GM21381 (cell line): ENCODE measurements around the gene GCKR.

Experiments used
- ATAC-seq: cut with Tn5 transposase; IDR thresholded peaks from one replicate; pipeline ENCODE4 v1.9.1; 2021; ENCODE audit warnings: mild to moderate bottlenecking, moderate library complexity; ENCODE audit not compliant: unreplicated experiment

Gene GCKR, protein sequence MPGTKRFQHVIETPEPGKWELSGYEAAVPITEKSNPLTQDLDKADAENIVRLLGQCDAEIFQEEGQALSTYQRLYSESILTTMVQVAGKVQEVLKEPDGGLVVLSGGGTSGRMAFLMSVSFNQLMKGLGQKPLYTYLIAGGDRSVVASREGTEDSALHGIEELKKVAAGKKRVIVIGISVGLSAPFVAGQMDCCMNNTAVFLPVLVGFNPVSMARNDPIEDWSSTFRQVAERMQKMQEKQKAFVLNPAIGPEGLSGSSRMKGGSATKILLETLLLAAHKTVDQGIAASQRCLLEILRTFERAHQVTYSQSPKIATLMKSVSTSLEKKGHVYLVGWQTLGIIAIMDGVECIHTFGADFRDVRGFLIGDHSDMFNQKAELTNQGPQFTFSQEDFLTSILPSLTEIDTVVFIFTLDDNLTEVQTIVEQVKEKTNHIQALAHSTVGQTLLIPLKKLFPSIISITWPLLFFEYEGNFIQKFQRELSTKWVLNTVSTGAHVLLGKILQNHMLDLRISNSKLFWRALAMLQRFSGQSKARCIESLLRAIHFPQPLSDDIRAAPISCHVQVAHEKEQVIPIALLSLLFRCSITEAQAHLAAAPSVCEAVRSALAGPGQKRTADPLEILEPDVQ

DNA sequence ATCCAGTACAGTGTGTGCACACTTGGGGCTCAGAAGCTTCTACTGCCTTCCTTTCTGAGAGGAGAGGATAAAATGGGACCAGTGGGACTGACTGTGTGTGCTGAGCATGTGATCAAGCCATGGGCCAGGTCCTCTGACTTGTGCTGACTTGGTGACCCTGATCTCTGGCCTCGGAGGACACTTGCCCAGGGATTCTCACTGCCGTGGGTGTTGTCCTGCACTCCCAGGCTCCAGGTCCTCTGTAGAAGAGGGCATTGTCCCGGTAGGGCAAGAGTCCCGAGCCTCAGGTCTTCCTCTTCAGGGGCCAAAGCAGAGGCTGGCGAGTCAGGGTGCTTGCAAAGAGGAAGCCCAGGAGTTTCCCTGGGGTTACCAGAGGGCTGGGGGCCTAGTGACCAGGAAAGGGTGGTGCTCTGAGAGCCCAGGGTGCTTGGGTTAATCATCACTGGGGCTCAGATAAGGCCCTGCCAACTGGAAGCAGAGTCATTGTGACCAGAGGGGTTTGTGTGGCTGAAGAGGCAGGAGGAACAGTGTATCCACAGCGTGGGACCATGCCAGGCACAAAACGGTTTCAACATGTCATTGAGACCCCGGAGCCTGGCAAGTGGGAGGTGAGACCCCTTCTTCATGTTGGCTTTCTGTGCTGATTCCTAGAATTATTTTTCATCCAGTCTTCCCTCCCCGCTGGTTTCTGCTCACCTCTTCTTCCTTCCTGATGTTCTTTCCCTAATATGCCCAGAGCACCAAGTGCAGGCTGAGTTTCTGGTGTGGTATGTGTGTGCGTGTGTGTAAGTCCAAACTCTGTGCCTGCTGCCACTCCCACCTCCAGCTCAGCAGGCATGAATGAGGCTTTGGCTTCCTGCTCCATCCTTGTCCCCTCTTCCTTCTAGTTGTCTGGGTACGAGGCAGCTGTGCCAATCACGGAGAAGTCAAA, at the start of gene GCKR:
TSS of gene GCKR (plus strand) at position 483 of the 931 bp plus-strand sequence. CDS start at position 549, 66 bp downstream.
- ATAC-seq: no peak

- ATAC-seq: no peak
Observed at GRCh38 chr2:27448381-27448780, 48.3 kb upstream of the GCKR start.

DNA sequence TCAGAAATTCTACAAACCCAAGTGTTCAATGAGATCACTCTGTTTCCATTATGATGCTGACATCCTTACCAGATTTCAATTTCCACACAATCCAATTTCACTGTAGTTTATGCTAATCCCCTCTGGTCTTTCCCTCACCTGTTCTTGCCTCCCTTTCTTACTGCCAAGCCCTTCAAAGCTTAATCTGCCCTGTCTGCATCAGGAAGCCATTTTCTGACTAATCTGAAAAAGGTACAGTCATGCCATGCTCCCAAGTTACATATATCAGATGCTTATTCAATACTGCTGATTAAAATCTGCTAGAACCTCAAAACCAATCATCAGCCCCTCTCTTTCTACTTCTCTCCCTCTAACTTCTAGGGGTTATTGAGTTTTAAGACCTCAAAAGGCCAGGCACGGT, 45.5 kb upstream of the GCKR start:
- no peak for ATAC-seq

GRCh38 chr2:27453968-27454367, 42.7 kb upstream of the GCKR start:
- no peak for ATAC-seq

DNA sequence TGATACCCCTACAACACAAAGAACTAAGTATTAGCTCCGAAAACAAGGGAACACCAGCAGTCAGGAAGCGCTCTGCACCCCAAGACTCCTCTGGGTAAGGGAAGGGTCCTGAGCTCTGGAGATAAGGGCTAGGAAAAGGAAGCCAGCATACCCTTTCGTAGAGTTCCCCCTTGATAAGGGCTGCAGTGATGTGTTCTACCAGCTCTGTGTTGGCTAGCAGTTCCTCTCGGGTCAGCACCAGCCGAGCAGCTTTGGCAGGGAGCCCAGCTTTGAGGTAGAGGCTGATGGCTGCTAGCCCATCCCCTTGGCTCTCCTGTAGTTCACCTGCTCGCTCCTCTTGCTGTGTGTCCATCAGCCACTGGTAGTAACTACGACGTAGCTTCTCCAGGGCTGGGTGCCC, 35.5 kb upstream of the GCKR start:
- no peak for ATAC-seq

DNA sequence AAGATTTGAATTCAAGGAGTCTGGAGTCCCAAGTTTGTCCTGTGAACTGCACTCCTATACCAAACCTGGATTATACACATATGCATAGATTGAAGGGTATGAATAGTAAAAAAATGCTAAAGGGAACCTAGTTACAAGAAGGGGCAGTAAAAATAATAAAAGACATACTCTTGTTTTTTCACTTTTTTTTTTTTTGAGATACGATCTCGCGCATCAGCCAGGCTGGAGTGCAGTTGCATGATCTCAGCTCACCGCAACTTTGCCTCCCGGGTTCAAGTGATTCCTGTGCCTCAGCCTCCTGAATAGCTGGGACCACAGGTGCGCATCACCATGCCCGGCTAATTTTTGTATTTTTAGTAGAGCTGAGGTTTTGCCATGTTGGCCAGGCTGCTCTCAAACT, 32.2 kb upstream of the GCKR start:
- no peak for ATAC-seq

GRCh38 chr2:27471961-27472360, 24.7 kb upstream of the GCKR start:
- ATAC-seq: no peak

- ATAC-seq: no peak
Observed at GRCh38 chr2:27485496-27485895, 11.1 kb upstream of the GCKR start.

- ATAC-seq: peak; percentile 4
Observed at GRCh38 chr2:27489118-27489497, 7.5 kb upstream of the GCKR start.

DNA sequence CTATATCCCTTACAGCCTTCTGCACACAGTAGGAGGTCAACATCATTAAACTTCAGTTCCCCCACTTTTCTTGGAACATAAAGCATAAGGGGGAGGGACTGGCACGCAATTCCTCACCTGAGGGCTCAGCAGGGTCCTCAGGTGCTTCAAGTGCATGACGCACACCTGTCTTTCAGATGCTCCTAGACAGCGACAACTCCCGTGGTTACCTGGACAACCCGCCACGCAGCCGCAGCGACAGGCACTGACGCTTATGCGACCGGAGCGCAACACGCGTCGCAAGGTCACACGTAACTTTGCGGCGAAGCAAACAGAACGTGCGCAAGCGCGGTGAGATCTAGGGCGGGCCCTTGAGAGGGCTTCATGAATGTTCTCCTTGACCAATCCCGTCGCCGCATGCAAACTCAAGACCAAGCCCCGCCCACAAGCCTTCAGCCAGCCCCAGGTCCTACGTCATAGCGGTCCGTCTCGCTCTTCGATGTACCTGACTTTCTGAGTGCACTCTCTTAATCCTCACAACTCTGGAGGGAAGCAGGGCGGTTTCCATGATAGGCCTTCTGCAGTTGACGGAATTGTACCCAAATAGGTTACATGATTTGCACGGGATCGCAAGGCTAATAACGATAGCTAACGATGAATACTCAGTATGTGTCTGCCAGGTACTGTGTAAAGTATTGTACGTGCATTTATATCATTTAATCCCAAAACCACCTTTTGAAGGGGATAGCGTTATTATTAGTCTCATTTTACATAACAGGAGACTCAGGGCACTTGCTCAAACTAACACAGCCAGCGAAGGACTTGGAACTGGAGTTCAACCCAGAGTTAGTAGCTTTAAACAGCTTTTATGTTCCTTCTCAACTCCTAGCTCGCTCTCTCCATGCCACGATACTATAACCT, 6.9 kb upstream of the GCKR start, which contains the start of gene IFT172:
TSS of gene IFT172 (minus strand) at position 246 of the 900 bp plus-strand sequence. CDS start at position 156, 90 bp downstream.
- ATAC-seq: peak; percentile 96

- ATAC-seq: no peak
Observed at GRCh38 chr2:27492557-27492956, 4.1 kb upstream of the GCKR start.

DNA sequence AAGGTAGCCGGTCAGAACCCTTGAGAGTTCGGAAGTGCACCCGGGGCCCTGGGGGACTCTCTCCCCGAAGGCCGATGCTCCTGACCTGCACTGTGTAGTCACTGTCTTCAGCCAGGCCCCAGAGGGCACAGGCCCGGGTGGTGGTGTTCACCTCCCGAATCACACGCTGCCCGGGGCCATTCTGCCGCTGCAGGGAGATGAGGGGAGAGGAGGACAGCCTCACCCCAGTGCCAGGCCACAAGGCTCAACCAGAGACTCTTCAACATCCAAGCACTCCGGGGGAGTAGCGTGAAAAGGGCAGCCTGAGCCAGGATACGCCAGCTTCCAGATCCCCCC, 2.7 kb upstream of the GCKR start:
- ATAC-seq: no peak

DNA sequence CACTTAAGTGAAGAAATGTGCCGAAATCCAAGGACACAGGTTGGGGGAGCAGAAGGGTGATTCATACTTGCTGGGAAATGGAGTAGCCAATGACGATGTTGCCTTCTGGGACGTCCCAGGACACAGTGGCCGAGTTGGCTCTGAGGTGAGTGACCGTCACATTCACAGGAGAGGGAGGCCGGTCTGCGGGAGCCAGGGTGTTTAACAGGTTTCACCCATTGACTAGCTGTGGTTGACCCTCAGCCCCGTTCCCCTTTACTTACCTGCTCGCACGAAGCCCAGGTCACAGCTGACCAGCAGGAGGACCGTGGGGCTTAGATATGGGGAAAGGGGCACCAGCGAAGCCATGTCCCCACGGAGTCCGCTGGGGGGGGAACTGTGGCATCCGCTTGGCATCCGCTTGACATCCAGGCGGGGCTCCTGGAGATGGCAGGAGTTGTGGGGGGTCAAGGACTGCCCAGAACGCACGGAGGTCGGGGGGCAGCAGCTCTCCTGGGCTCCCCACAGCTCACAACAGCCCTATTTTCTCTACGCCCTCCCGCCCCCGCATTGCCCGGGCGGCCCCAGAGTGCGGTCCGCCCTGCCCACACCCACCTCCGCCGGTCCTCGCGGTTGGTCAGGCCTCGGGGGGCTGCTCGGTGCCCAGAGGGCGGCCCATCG, 2.2 kb upstream of the GCKR start:
- ATAC-seq: no peak

DNA sequence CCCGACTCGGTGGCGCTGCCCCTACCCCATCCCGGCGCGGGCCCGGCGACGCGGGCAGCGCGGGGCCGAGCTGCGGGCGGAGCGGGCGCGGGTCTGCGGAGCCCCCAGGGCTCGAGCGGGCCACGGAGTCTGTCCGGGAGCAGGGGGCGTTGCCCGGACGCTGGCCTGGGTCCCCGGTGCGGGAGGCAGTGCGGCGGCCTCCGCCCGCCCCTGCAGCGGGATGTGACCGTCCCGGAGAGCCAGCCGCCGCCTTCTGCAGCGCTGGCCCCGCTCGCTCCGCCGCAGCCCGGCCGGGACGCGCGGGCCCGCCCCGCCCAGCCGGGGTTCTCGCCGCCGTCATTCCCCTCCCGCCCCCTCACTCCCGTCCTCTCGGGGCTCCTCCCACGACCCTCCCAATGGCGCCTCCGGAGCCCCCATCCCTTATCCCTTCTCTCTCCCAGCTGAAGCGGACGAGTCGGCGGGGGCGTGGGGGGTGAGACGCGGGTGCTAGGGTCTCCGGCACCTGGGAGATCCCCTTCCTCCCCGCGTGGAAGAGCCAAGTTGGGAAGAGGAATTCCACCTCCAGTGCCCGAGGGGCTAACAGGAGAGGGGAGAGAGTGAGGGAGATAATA, 1.6 kb upstream of the GCKR start, which contains the start of gene FNDC4:
TSS of gene FNDC4 (minus strand) at position 257 of the 611 bp plus-strand sequence. CDS start 521 bp downstream, outside the sequence.
- no peak for ATAC-seq

DNA sequence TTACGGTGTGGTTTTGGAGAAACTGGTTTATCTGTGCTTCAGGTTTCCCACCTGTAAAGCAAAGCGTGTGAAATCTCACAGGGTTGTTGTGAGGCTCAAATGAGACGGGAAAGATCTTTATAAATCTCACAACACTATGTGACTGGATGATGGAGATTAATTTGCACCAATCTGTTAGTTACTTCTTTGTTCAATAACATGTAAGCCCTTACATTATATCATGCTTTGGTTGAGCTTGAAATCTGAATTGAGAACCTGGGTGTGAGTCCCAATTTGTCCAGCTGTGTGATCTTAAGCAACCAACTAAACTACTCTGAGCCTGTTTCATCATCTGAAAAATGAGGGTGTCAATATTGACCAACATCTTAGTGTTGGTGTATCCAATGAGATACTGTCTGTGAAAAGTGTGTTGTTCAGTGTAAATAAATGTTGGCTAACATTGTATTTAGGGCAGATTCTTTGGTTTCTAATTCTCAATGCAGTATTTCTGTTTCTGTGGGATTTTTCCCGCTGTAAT, 741 bp upstream of the GCKR start:
- ATAC-seq: no peak

GRCh38 chr2:27497288-27497627, 619 bp downstream of the GCKR start:
- no peak for ATAC-seq

DNA sequence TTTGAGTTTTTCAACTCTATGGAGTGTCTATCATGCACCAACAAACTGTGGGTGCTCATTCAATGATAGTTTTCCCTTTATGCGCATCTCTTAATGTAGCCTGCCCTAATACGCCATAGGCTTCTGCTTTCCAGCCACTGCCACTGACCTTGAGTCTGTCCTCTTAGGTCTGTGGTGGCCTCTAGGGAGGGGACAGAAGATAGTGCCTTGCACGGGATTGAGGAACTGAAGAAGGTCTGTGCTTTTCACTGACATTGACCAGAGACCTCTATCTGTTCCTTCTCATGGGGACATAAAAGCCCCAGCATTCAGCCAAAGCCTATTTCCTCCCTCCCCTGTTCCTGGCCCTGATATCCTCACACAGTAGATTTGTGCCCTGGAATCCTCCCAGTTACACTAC, 2.3 kb downstream of the GCKR start:
- no peak for ATAC-seq

DNA sequence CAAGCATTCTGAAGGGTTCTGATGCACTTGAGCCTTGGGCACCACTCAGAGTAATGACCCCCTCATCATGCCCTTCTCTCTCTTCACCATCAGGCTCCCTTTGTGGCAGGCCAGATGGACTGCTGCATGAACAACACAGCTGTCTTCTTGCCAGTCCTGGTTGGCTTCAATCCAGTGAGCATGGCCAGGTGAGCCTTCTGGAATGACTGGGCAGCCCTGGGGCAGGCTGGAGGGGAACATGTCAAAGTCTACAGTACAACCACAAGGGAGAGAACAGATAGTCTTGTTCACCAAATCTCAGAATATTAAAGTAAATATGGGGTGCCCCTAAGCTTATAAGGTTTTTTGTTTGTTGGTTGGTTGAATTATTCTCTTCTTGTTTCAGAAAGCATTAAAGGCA, 4.4 kb downstream of the GCKR start:
- no peak for ATAC-seq

- ATAC-seq: no peak
Observed at GRCh38 chr2:27502142-27502541, 5.5 kb downstream of the GCKR start.
